HUES64 (cell line): ENCODE results near the gene FMN2.

Experiments
- H3K27ac ChIP-seq: 2 replicates; pipeline ENCODE4 v1.7.0; 2013; ENCODE audit warnings: low read depth, low read length, inconsistent platforms
- H3K27me3 ChIP-seq: 2 replicates; pipeline ENCODE4 v1.6.1; 2013; ENCODE audit warnings: mild to moderate bottlenecking, low read length; ENCODE audit not compliant: insufficient read depth
- H3K36me3 ChIP-seq: 2 replicates; pipeline ENCODE4 v1.6.1; 2013; ENCODE audit warnings: mild to moderate bottlenecking, low read length; ENCODE audit not compliant: insufficient read depth
- H3K4me1 ChIP-seq: 2 replicates; pipeline ENCODE4 v1.6.1; 2013; ENCODE audit warnings: mild to moderate bottlenecking, low read length, moderate library complexity; ENCODE audit not compliant: insufficient read depth
- H3K4me3 ChIP-seq: 2 replicates; pipeline ENCODE4 v1.5.1; 2013; ENCODE audit warnings: mild to moderate bottlenecking, low read length, moderate library complexity
- H3K9ac ChIP-seq: 2 replicates; pipeline ENCODE4 v1.6.1; 2013; ENCODE audit warnings: mild to moderate bottlenecking, low read depth, low read length
- H3K9me3 ChIP-seq: 2 replicates; pipeline ENCODE4 v1.6.1; 2013; ENCODE audit warnings: low read depth, low read length; ENCODE audit not compliant: insufficient read depth
- WGBS: fragments of 150-250, 120-280 bp; methylation state at CpG from one replicate; pipeline ENCODE4 v1.1.7; 2013; ENCODE audit warnings: missing lambda C conversion rate; 5-methylcytosine and 5-hydroxymethylcytosine counted together

Gene FMN2

GRCh38 chr1:240435996-240436566 is 344.4 kb downstream of the FMN2 start:
- Histone ChIP-seq H3K9me3 (no peaks in the 10 kb centered on the region), H3K4me1 (no peaks in the 10 kb centered on the region), H3K4me3 (no peak overlapping the region), H3K27ac (no peak overlapping the region), H3K9ac (no peak overlapping the region), H3K36me3 (no peaks in the 10 kb centered on the region), H3K27me3 (no peaks in the 10 kb centered on the region)
- WGBS = 90% methylated on average over 8 of the region's 9 CpGs

DNA sequence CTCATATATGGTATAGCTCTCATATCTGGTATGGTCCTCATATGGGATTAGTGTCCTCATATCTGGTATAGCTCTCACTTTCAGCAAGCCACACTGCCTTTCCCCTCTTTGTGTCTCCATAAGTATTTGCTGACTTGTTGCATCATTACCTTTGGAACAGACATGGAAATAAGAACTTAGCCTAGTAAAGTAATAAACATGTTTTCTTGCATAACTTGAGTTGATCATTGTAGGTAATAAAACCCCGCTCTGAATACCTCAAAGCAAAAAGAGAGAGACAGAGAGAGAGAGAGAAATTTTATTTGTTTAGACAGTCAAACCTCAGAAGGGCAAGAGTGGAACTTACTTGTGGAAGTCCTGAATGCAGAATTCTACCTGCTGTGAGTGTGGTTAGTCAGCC is 350.0 kb downstream of the FMN2 start:
- no peaks in the 10 kb centered on the region for H3K4me1 ChIP-seq
- no peaks in the 10 kb centered on the region for H3K27me3 ChIP-seq
- H3K9me3 ChIP-seq = no peaks in the 10 kb centered on the region
- H3K4me3 ChIP-seq = no peak overlapping the region
- no peak overlapping the region for H3K9ac ChIP-seq
- no peak overlapping the region for H3K27ac ChIP-seq
- WGBS = 100% methylated on average over 1 of the region's 1 CpG
- H3K36me3 ChIP-seq = no peaks in the 10 kb centered on the region

DNA sequence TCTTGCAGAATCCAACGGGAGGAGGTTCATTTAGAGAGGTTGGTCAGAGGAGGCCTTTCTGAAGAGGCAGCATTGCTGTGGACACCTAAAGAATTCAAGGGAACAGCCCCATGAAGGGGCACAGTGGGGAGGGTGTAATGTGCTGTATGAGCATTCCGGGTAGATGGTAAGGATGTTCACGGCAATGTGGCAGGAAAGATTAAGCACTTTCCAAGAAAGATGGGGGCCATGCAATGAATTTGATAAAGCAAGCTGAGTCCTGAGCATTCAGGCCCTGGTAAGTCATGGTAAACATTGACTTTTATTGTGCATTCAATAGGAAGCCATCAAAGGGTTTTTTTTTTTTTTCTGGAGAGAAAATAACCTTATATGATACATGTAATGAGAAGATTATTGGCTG is 353.7 kb downstream of the FMN2 start:
- Histone ChIP-seq H3K4me3 (no peak overlapping the region), H3K4me1 (no peaks in the 10 kb centered on the region), H3K27ac (no peak overlapping the region), H3K9me3 (no peaks in the 10 kb centered on the region), H3K36me3 (no peaks in the 10 kb centered on the region), H3K9ac (no peak overlapping the region), H3K27me3 (no peaks in the 10 kb centered on the region)
- WGBS = 95% methylated on average over 3 of the region's 3 CpGs

- H3K36me3 ChIP-seq = no peaks in the 10 kb centered on the region
- no peaks in the 10 kb centered on the region for H3K9me3 ChIP-seq
- WGBS = 56% methylated on average over 3 of the region's 7 CpGs
- H3K4me3 ChIP-seq = no peak overlapping the region
- H3K9ac ChIP-seq = no peak overlapping the region
- no peaks in the 10 kb centered on the region for H3K27me3 ChIP-seq
- H3K27ac ChIP-seq = no peak overlapping the region
- H3K4me1 ChIP-seq = no peaks in the 10 kb centered on the region
Measured at GRCh38 chr1:240455228-240455821, 363.6 kb downstream of the FMN2 start.

DNA sequence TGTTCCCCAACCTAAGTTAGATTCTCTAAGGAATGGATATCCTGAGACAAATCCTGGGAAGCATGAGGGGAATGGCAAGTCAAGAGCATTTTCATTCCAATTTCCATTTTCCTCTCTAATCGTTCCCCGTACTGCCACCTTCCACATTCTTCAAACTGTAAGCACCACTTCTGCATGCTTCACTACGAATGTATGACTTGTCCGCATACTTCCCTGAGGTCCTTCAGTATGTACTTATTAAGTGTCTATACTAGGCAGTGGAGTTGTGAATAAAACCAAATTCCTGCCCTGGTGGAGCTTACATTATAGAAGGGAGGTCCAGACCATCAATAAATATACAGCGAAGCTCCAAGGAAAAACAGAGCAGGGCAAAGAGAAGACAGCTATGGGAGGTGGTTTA is 365.5 kb downstream of the FMN2 start:
- Histone ChIP-seq H3K9ac (no peak overlapping the region), H3K36me3 (no peaks in the 10 kb centered on the region), H3K4me3 (no peak overlapping the region), H3K27me3 (no peaks in the 10 kb centered on the region), H3K9me3 (no peaks in the 10 kb centered on the region), H3K27ac (no peak overlapping the region), H3K4me1 (no peaks in the 10 kb centered on the region)
- whole genome bisulfite sequencing = 100% methylated on average over 5 of the region's 5 CpGs

- no peaks in the 10 kb centered on the region for H3K9me3 ChIP-seq
- no peaks in the 10 kb centered on the region for H3K36me3 ChIP-seq
- H3K9ac ChIP-seq = no peak overlapping the region
- no peak overlapping the region for H3K4me3 ChIP-seq
- WGBS = 100% methylated on average over 1 of the region's 3 CpGs
- no peak overlapping the region for H3K27ac ChIP-seq
- H3K4me1 ChIP-seq = peaks cover 15% of the 10 kb centered on the region
- H3K27me3 ChIP-seq = no peaks in the 10 kb centered on the region
Measured at GRCh38 chr1:240462277-240462676, 370.6 kb downstream of the FMN2 start.

DNA sequence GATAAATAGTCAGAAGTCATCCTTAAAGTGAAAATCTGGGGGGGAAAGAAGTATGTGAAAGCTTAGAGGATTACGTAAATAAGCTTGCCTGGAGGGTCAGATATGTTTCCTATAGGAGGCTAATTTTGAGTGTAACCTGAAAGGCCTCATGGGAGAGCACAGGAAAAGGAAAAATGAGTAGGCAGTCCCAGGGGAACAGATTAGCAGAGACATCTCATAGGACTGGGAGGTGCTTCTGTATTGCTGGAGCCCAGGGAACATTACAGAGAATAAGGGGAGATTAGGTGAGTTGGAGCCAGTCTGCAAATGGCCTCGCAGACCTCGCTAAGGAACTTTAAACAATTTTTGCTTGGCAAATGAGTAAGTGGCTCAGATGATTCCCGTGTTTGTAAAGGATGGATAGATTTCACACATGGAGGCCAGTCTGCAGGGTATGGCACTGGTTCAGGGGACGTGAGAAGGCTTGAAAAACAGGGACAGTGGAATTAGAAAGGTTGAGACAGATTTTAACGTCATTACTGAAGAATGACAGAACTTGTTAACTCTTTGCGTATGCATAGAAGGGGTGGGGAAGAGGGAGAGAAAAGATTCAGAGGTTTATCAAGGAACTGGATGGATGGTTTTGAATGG is 371.2 kb downstream of the FMN2 start:
- no peak overlapping the region for H3K4me3 ChIP-seq
- H3K36me3 ChIP-seq = no peaks in the 10 kb centered on the region
- H3K9me3 ChIP-seq = no peaks in the 10 kb centered on the region
- no peak overlapping the region for H3K27ac ChIP-seq
- no peak overlapping the region for H3K9ac ChIP-seq
- 89% methylated on average over 7 of the region's 7 CpGs for WGBS
- H3K27me3 ChIP-seq = no peaks in the 10 kb centered on the region
- H3K4me1 ChIP-seq = peaks cover 15% of the 10 kb centered on the region

DNA sequence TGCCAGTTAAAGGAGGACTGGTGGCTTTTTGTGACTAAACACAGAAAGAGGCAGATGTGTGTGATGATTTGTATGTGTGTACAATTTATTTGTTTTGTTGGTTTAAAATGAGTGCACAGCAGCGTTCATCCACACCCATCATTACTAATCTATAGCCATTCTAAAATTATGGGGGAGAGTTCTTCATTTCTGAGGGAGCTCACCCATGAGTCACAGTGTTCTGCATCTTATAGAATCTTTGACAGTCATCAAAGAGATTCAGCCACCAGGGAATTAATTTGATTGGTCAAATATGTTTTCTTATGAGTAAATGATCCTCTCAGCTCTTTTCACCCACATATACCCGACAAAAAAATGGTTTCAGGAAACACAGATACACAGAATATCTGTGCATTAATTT is 372.4 kb downstream of the FMN2 start:
- Histone ChIP-seq H3K4me1 (peaks cover 15% of the 10 kb centered on the region), H3K36me3 (no peaks in the 10 kb centered on the region), H3K27me3 (no peaks in the 10 kb centered on the region), H3K9me3 (no peaks in the 10 kb centered on the region), H3K9ac (no peak overlapping the region), H3K27ac (no peak overlapping the region), H3K4me3 (no peak overlapping the region)
- WGBS = no CpG with 5 or more reads among the region's 2 CpGs

DNA sequence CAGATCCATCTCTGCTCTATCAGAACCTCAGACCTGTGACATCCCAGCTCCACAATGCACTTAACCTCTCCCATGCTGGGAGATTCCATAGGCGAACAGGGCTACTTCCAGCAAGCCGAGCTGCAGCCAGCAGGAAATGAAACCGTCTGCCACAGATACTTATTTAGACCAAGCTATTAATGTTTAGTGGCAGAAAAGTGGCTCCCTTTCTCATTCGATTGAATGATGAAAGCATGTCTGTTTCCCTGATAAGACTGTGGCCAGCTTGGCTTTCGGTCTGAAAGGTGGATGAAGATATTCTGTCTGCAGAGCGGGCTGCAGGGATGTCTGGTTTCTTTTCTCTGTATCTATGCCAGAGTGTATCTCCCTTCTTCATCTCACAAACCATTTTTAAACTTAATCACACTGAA is 373.9 kb downstream of the FMN2 start:
- no peaks in the 10 kb centered on the region for H3K36me3 ChIP-seq
- H3K4me3 ChIP-seq = no peak overlapping the region
- no peak overlapping the region for H3K9ac ChIP-seq
- no peak overlapping the region for H3K27ac ChIP-seq
- 66% methylated on average over 6 of the region's 6 CpGs for WGBS
- H3K4me1 ChIP-seq = peaks cover 15% of the 10 kb centered on the region
- no peaks in the 10 kb centered on the region for H3K27me3 ChIP-seq
- no peaks in the 10 kb centered on the region for H3K9me3 ChIP-seq

DNA sequence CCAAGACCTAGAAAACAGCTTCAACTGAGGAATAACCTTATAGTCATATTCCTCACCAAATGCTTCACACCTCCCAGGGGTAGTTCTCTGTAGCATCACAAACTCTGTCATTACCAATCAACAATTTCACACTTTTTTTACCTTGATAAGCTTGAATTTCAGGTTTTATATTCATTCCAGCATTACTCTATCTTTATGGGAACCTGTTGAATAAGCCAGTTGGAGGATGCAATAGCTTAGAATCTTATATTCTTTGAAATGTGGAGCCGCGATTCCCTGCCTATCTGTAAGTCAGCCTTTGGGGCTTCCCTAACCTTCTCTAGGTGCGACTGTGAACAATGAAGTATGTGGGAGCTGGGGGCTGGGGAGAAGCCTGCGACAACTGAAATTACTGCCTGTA is 374.8 kb downstream of the FMN2 start:
- H3K27ac ChIP-seq = no peak overlapping the region
- H3K27me3 ChIP-seq = no peaks in the 10 kb centered on the region
- 90% methylated on average over 4 of the region's 4 CpGs for WGBS
- H3K4me3 ChIP-seq = no peak overlapping the region
- no peak overlapping the region for H3K9ac ChIP-seq
- H3K36me3 ChIP-seq = no peaks in the 10 kb centered on the region
- no peaks in the 10 kb centered on the region for H3K9me3 ChIP-seq
- peaks cover 15% of the 10 kb centered on the region for H3K4me1 ChIP-seq

GRCh38 chr1:240467895-240468294 is 376.2 kb downstream of the FMN2 start:
- Histone ChIP-seq H3K9ac (no peak overlapping the region), H3K4me1 (peaks cover 19% of the 10 kb centered on the region), H3K36me3 (no peaks in the 10 kb centered on the region), H3K9me3 (no peaks in the 10 kb centered on the region), H3K4me3 (no peak overlapping the region), H3K27me3 (no peaks in the 10 kb centered on the region), H3K27ac (no peak overlapping the region)
